NCI-H2196 treated with DMSO at 0.1 percent for 48 hours (cell line): ENCODE measurements around the gene PGC.

ENCODE experiments used
- DNase-seq: peaks from one replicate; lab custom pipeline; 2025; ENCODE audit not compliant: unreplicated experiment; lab: John Stamatoyannopoulos, UW

Gene PGC

DNA sequence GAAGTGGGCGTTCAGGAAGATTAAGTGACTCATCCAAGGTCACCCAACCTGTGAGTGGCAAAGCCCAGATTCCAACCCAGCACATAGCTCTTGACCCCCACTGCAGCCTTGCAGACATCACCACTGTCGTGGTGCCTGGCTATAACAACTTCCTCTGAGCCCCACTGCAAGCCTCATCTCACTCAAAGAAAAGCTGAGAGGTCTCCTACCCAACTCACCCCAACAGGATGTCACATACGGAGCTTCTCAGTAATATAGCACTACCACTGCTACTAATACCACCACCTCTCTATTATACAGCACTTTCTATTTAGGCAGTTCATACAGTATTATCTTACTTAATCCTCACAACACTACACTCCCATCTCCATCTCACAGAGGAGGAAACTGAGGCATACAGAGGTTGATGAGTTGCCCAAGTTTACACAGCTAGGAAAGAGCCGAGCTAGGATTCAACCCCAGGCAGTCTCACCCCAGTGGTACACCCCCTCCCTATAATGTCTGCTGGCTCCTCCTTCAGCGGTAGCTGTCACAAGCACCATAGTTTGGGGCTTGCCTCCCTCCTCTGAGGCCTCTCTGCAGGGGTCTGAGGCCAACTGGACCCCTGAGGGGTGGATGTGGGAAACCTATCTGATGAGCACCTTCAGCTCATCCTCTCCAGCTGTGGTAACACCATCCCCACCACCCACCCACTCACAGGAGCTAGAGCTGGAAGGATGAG is 31.2 kb downstream of the PGC start:
- no peak for DNase-seq

DNA sequence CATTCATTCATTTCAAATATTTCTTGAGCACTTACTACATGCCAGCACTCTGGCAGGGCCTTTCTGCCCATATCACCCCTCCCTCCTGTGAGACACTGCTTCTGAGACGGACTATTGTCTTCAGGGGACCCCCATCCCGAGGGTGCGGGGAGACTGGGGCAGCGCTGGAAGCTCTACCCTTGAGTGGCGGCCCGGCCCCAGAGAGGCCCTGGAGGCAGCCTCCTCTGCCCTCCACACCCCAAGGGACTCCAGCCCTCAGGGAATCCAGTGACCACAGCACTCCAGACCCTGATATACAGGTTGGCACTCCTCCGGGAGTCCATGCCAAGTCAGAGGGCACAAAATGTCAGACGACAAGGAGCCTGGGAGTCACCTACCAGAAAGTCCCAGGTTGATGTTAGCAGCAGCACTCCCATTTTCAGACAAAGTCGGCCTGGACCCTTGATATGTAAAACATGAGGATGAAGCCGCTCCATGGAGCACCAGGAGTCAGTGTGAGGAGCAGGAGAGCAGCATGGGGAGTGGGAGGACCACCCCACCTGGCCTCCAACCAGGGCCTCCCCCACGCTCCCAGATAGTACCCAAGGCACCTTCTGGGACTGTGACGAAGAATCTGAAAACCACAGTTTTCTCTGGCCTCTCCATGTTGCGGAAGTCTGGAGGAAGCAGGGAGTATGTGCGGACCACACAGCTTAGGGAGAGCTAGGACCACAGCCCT is 32.5 kb downstream of the PGC start:
- no peak for DNase-seq

DNA sequence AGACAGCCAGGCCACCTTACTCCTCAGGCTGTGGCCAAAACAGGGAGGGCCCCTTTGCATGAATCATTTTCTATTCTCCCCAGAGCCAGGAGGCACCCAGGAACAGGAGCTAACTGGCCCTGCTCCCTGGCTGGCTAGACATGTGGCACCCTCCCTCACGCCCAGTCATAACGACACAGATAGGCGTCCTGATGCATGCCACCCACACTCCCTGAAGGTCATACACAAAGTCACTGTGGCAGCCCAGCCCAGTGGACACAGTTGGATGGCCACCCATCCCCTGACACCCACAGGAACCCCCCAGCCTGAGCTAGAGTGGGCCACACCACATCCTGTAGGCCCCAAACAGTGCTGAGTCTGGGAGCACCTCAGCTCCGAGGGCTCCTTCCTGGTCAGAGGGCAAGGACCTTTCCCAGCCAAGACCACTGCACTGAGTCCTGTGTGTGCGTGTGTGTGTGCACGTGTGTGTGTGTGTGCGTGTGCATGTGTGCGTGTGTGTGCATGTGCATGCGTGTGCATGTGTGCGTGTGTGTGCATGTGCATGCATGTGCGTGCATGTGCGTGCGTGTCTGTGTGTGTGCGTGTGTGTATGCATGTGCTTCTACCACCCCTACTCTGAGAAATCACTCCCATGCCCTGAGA is 33.4 kb downstream of the PGC start:
- DNase-seq, result no peak

DNA sequence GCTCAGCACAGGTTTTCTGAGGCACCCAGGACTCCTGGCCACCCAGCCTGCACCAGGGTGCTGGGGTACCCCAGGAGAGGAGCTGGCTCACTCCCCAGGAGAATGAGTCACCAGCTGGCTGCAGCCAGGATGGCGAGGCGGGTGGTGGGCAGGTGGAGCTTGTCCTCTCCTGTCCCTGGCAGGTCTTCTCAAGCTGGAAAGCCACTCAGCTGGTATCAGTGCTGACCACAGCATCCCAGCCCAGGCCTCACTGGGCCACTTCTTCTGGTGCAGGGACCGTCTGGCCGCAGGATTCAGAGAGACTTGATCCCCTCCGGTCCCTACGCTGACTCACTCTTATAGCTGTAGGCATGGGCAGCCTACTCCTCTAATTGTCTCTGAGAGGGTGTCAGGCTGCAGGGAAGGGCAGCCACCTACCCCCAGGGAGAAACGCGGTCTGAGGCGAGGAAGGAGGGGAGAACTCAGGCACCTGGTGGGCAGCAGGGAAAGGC is 34.0 kb downstream of the PGC start:
- peak; percentile 94 for DNase-seq

DNA sequence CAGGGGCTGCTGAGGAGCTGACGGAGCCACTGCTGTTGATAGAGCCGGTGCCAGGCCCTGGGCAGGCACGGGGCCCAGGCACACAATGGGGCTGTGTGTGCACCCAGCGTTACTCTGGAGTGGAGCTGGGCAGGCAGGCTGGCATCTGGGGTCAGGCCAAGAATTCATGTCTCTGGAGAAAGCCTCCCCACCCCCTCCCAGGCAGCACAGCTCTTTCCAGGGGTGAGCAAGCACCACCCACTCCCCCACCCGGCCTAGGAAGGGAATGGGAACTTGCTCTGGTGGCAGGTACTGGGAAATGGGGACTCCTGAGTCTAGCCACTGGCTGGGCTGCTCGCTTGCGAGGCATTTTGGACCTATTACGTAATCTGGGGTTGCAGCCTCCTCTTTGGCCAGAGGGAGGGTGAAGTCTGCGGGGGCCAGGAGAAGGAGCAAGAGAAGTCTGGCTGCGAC is 34.5 kb downstream of the PGC start:
- DNase-seq, result peak; percentile 94

DNA sequence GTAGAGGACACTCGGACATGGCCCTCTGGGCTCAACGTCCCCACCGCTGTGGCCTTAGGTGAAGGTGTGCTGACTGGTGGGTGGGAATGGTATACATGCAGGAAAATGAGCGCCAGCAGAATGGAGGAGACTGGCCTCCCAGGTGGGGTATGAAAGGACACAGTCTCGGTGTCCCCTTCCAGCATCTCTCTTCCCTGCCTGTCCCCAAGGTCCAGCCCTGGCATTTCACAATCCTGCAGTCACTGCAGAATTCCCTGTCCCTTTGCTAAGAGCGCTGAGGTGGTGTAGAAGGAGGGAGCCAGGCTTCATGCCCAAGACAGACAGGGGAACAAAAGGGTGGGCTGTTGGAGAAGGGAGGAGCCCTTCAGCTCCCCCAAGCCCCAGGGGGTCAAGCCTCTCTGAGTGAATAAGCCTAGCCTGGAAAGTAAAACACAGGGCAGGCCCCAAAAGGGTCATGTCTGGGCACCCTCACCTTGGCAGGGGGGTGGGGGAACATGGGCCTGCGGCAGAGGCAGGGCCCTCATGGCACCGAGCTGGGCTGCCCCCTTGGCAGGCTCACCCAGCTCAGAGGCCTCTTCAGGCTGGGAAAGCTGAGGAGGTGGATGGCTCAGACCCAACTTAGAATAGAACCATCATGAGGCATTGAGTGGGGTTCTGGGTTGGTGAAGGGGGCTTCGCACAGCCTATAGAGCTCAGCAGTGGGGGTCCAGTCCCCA is 35.7 kb downstream of the PGC start:
- no peak for DNase-seq

DNA sequence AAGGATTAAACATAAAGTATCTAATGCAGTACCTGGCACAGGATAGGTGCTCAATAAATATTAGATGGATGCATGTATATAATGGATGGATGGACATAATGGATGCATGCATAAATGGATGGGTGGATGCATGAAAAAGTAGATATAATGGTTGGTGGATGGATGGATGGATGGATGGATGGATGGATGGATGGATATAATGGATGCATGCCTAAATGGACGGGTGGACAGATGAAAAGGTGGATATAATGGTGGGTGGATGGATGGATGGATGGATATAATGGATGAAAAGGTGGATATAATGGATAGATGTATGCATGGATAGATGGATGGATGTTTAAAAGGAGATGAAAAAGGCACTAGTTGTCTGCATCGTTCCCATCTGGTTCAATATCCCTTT is 37.8 kb downstream of the PGC start:
- DNase-seq, result no peak

DNA sequence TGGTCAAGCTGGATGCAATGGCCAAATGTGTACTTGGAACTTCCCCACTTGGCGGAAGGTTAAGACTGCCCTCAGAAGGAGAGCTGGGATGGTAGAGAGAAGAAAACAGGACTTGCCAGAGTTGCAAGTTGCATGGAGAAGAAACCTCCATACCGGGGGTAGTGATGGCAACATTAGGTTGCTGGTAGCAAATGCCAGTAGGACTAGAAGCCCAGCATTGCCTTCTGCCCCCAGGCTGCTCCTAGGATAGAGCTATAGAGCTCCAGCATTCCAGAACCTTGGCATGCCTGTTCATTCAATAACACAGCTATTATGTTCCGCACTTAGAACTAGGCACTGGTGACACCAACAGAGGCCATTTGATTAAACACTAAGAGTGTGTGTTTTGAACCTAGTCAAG is 38.3 kb downstream of the PGC start:
- no peak for DNase-seq

DNA sequence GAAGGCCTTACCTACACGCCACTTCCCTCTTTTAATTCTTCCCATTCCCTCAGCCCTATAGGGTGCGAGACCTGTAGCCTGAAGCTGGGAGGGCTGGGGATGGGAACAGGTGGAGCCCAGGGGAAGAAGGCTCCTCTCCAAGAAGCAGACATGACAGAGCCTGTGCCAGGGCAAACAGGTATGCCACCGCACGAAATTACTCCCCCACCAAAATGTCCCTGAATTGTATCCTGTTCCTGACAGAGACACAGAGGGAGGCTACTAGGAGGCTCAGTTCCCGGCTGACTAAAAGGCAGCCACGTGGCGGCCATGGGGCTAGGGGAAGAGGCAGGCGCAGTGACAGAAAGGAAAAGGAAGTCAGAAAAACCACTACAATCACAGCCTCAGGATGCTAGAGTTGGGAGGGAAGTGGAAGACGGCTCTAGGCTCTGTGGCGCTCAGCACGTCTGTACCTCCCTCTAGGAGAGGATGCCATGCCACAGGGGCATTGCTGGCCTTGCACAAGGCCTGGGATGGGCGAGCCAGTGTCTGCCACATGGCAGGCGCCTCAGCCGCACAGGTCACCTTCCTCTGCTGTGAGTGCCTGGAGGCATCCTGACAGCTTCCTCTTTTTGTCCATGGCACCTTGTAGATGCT is 39.5 kb downstream of the PGC start:
- no peak for DNase-seq

DNA sequence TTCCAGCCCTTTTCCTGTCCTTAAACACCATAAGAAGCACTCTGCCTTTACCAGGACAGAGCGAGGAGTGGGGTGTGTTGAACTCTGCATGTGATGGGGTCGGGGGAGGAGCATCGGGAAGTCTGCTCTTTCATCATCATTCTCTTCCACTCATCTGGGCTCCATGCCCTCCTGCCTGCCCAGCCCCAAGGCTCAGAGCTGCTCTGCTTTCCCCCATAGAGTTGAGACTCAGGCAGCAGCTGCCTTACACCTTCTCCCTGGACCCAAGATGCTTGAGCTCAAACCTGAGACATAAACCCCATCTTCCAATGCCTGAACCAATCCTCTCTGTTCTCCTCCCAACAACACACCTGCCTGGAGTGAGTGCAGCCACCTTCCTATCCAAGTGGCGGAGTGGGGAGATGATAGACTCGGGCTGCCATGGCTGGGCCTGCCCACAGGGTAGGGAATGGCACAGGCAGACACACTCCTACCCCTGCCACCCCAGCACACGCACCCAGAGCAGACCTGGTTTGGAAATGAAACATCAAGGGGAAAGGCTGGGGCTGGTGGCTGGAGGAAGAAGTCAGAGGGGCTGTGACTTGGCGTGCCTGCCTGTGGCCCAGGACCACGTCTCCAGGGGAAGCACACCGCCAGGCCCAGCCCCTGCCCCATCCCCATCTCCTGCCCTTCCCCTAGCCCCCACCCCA is 40.2 kb downstream of the PGC start:
- no peak for DNase-seq

DNA sequence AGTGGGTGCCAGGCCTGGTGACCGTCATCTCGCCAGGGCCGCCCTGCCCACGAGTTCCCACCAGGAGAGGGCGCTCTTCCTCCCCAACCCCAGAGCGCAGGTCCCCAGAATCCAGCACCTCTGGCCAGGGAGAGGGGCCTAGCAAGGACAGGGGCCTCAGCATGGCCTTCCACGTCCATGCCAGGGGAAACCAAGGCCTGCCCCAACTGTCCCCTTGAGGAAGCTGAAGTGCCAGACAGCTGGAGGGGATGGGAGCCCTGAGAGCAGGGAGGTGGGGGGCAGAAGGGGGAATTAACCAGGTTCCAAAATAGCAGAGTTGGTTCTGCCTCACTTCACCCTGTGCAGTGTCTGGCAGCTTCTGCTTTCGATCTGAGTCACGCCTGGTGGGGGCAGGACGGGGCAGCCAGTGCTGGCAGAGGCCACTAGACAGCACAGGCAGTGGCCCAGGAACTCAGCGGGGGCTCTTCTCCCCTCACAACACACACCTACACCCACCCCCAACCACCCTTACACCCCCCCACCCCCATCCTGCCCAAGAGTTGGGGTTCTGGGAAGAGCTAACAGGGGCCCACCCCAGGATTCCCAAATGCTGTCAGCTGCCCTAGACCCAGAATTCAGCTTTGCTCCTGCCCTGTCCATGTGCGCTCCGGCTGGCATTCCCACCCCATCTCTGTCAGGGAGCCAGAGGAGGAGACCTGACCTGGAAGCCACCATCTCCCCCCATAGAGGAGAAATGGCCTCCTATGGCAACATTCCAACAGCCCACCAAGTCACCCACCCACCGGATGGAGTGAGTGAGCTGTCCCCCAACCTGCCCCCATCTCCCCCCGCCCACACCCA is 41.0 kb downstream of the PGC start:
- peak; percentile 39 for DNase-seq

DNA sequence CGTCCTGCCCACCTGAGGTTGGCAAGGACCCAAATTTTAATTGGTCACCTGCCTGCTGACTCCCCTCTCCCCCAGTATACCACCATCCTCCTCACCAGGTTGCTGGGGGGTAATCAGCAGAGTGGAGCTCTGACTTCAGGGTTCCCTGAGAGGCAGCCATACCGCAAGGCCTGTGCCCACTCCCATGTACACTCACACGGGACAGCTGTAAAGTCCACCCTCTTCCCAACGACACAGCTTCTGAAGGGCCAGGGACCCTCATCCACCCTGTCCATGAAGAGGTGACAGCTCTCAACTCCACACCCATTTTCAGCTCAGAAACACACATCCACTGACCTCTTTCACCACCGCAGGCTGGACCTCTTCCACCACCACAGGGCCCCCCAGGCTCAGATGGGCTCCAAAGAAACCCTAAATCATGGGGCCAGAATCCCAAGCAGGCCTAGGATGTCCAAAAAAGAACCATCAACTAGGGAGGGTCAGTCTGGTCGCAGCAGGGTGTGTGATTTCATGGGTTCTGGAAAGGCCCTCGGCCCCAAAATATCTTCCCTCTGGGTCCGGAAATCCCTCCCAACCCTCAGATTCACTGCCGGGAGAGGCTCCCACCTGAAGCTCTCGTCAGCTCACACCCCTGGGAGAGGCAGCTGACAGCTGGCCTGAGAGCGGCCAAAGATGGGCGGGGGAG is 41.7 kb downstream of the PGC start:
- DNase-seq, result no peak

DNA sequence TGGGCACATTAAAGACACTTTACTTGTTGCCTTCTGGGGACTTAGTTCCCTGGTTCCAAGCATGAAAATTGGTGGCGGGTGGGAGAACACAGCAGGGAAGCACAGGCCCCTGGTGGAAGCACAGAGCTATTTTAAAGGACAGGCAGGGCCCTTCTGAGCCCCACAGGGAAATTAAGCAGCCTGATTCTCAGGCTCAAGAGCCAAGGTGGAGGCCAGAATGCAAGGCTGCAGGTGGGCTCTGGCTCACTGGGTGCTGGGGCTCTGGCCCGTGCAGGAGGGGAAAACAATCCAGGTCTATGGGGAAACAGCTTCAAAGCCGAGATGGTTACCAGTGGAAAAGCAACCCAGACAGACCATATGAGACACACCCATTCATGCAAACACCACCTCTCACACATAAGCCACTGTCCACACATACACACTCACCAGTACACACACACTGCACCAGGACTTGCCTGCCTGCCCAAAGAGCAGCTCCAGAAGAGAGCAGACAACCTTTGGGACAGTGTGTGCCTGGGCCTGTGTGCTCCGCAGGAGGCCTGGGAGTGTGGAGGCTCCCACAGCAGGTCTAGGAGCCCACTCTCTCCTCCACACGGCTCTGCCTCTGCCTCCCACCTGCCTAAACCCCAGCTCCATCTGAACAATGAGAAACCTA is 42.4 kb downstream of the PGC start:
- no peak for DNase-seq

DNA sequence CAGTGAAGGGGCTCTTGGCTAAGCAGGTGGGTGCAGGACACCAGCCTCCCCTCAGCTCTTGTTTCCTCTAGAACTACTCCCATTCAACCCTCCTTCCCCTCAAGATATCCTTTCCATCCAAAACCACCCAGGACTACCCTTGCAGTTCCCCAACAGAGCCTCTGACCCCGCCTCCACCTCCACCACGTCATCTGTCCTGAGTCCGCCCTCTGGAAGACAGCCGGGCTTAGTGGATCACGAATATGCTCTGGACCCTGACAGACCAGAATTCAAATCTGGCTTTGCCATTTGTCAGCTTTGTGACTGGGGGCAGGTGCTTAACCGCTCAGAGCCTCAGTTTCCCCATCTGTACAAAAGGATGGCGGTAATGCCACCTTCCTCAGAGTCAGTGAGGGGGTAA is 43.2 kb downstream of the PGC start:
- no peak for DNase-seq

DNA sequence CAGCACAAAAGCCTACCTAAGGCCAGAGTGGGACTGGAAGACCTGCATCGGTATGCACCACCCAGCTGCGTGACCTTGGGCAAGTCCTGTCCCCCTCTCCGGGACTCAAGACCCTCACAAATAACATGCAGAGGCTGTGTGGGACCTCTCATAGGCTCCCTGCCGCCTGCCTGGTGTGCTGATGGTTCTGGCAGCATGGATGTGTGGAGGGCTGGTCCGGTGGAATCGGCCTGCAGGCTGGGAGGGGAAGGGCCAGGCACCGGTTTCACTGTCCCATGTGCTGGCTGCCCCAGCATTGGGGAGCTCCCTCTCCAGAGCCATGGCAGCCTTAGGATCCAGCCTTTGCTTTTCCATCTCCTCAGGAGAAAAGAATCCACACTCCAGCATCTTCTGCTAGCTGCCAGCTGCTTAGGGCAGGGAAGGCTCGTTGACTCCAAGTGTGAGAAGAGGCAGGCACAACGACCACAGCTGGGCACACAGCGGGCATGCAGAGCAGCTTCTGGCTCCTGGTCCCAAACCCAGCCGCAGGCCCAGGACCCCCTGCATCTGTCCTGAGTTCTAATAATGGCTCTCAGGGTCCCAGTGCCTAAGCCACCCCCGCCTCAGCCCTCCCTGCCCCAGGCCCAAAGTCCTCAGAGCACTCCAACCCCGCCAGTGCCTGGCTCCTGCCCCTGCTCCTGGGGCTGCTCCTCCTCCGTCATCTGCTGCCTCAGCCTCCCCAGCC is 44.3 kb downstream of the PGC start:
- no peak for DNase-seq

DNA sequence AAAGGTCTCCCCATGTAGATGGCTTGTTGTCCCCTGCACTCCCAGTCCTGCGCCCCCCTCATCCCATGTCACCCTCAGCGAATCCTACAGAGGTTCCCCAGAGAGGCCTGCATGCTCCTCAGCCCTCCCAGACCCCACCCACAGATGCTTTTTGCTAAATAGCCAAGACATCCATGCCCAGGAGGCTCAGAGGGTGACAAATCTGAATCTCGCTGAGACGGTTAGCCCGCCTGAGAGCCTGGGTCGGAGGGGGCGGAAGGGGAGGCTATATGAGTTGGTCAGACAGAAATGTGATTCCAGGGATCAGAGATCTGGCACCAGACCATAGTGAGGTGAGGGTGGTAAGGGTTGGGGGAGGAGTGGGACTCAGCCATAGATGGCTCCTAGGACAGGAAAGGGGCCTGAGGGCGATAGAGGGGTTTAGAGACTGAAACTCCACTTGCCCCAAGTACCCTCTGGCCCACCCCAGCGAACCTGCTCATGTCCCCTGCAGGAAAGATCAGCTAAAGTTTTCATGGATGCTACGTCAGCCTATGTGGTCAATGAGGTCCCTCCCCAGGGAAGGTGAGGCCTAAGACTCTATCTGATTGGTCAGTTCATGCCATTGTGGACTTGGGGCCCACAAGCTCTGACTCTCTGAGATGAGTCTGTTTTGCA is 45.0 kb downstream of the PGC start:
- DNase-seq, result no peak
